Measurements from ENCODE around the gene TRAF7.

DNA sequence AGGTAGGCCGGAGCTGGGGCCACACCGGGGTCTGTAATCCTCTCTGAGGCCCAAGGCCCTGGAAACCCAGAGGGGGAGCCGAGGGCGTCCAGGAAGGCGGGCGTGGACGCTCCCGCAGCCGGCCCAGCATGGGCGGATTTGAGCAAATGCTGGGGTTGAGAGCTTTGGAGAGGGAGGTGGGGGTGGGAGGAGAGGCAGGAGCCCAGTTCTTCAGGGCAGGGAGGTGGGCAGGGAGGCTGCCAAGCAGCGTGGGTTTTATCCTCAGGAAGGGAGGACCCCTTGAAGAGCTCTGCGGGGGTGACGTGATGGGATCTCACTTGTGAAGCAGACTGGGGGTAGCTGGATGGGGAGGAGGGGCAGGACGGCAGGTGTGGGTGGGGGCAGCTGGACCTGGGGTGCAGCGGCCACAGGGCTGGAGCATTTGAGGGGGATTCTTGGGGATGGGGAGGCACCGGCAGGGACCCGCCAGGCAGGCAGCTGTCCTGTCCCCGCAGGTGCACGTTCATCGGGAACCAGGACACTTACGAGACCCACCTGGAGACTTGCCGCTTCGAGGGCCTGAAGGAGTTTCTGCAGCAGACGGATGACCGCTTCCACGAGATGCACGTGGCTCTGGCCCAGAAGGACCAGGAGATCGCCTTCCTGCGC is 17.2 kb downstream of the TRAF7 start:
- TF ChIP-seq SIN3A (IDR thresholded peaks at IDR 0.05; ENCODE audit: borderline replicate concordance, insufficient read depth, low read length) (no peak), POLR2AphosphoS5 (IDR thresholded peaks at IDR 0.05; ENCODE audit: low read depth, low read length) (no peak), TAF1 (IDR thresholded peaks at IDR 0.05; ENCODE audit: borderline replicate concordance, insufficient read depth, low read length) (no peak), FOXP2 (optimal IDR thresholded peaks at IDR 0.05; ENCODE audit: borderline replicate concordance, extremely low read depth, extremely low read length, insufficient read depth) (no peak)

All from PFSK-1 (cell line).